Effector CD8-positive, alpha-beta T cell (primary cell): ENCODE measurements around the gene ARPC1B.

ENCODE experiments used
- DNase-seq: peaks from one replicate; lab custom pipeline; 2025; lab: John Stamatoyannopoulos, UW

ARPC1B gene

DNA sequence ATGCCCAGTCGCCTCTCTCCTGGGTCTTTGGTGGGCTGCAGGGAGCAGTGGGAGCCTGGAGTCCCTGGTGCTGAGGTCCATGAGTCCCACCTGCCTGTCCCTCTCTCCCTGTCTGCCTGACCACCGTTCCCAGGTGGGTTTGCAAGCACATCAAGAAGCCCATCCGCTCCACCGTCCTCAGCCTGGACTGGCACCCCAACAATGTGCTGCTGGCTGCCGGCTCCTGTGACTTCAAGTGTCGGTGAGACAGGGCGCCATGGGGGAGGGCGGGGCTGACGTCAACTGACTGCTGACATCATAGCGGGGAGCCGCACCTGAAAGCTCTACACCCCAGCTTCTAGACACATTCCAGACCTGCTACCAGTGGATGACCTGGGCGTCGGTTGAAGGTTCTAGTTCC lies 15.2 kb downstream of the ARPC1B start:
- DNase-seq = no peak

DNA sequence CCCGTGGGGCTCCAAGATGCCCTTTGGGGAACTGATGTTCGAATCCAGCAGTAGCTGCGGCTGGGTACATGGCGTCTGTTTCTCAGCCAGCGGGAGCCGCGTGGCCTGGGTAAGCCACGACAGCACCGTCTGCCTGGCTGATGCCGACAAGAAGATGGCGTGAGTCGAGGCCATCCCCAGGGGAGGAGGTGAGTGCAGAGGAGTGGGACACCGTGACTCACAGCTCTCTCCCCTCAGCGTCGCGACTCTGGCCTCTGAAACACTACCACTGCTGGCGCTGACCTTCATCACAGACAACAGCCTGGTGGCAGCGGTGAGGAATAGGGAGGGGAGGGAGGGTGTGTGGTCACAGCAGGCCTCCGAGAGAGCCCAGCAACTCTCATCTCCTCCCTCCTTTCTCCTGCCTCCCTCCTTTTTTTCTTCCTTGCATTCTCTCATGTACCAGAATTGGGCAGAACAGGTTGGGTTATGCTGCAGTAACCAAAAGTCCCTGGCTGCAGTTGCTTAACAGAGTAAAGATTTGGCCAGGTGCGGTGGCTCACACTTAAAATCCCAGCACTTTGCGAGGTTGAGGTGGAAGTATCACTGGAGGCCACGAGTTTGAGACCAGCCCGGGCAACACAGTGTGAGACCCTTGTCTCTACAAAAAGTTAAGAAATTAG lies 16.5 kb downstream of the ARPC1B start:
- DNase-seq = no peak

DNA sequence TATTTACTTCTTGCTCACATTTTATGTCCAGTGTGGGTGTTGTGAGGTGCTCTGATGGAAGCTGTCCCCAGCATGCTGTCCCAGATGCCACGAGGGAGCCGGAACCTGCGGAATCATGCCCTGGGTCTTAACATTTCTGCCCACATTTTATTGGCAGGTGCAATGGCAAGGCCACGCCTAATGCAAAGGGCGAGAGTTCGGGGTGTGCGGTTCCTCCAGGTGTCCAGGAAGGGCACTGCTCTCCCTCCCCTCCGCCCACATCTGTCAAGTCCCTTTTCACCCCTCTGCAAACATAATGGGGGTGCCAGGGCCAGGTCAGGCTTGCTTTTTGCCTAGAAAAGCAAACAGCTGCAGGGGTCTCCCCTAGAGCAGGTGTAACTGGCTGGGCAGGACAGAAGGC lies 17.5 kb downstream of the ARPC1B start:
- DNase-seq = no peak

DNA sequence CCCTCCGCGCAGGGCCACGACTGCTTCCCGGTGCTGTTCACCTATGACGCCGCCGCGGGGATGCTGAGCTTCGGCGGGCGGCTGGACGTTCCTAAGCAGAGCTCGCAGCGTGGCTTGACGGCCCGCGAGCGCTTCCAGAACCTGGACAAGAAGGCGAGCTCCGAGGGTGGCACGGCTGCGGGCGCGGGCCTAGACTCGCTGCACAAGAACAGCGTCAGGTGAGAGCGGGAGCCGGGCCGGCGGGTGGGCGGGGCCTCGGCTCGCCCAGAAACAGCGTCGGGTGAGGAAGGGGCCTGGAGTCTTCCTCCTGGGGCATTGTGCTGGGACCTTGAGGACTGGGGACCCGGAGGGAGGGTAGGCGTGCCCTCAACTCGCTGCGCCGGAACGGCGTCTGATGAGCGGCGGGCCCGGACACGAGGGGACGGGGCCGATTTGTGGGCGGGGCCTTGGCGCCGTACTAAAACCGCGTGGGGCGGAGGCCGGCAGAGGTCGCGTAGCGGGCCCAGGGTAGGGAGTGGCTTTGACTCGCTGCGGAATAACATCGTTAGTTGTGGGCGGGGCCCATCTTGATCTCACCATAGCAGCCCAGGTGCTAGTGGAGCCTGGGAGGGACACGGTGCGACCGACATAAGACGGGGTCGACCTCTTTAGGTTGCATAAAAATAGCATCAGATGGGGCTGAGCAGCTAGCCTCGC lies 18.3 kb downstream of the ARPC1B start:
- peak; percentile 75 for DNase-seq

DNA sequence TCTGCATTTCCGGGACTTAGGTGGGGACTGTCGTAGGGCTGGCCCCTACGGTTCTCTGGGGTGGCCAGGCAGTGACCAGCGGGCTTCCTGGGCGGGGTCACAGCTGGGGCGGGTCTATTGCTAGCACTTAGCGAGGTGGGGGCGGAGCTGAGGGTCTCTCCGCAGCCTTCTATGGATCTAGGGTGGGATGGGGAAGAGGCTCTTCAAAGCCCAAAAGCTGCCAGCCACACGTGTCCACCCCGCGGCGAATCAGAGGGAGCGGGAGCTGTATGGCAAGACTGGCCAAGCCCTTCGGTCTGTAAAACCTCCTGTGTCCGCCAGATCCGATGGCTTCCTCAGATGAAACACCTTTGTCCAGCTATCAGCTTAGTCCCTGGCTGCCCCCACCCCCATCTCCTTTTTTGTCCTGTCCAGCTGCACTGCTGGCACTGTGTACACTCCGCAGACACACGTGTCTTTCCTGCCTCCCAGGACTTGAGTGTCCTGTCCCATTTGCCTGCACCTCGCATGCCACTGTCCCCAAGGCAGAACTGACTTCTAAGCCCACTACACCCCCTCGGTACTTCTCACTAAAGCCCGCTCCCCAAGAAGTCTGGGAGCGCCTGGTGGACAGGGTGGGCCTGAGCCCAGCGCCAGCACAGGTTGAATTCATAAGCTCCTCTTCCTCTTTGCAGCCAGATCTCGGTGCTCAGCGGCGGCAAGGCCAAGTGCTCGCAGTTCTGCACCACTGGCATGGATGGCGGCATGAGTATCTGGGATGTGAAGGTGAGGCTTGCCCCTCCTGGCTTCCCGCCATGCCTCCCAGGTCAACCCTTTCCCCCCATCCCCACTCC lies 19.0 kb downstream of the ARPC1B start:
- DNase-seq = no peak

DNA sequence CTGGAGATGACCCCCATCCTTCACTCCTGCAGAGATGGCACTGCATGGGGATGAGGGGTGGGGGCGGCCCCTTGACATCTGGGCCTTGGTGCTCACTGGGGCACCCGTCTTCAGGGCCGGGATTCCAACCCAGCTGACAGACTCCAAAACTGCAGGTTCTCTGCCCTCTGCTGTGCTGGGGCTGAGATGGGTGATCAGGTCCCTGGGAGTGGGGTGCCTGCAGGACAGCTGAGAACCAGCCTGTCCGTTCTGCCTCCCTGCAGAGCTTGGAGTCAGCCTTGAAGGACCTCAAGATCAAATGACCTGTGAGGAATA lies 19.6 kb downstream of the ARPC1B start:
- DNase-seq = no peak

DNA sequence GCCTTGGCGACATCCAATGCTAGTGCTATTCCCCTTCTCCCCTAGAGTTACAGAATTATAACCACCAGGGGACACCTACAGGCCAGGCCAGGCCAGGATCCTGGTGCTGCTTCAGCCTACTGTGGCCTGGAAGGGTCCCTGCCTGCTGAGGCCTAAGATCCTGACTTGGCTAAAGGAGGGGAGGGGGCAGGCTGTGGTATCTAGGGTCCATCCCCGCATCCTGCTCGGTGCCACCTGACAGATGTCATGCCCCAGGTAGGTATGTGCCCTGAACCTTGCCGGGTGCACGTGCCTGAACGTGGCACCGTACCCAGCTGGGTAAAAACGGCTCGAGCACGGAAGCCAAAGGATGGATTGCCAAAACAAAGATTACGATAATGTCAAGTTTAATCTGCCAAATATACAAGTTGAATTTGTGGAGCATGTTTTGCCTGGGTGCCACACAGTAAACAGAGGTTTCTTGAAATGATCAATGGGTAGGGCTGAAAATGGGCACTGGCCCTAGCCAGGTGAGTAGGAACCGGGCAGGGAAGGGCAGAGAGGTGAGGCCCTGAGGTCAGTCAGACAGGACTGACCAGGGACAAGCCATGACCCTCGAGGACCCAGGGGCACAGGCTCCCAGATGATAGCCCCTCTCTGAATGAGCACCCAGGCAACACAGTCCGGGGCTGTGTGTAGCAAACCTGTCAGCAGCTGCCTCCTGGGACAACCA lies 21.2 kb downstream of the ARPC1B start:
- no peak for DNase-seq

DNA sequence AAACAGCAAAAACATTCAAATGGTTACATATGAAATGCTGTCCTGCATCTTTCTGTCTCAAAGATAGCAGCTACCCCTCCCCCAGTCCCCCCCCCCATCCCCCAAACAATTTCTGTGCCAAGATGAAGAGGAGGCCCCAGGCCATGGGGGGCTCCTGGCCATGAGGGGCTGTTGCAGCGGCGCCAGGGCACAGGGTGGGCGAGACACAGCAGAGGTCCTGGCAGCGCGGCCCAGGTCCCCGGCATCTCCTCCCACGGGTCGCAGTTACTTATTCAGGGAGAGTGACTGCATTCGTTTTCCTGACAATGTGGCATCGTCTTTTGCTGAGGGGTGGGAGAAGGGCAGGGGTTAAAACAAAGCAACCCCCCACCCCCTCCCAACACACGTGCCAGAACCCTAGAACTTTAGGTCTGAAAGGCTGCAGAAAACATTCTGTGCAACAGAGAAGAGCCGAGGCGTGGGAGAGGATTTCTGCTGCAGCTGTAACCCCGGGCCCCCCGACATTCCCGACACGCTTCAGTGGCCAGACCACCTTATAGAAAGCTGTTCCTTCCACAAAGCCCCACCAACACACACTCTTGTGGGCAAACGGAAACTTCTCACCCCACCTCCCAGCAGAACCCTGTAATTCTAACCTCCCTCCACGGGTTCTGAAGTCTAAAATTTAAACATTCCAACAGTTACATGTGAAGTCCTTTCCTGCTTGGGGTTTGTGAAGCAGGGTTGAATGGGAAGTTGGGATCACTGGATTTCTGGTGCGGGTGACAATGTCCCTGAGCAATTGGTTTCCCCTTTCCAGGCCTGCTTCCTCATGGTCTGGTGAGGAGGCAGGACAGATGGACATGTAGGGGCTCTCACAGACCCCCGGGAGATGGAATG lies 22.1 kb downstream of the ARPC1B start:
- no peak for DNase-seq

DNA sequence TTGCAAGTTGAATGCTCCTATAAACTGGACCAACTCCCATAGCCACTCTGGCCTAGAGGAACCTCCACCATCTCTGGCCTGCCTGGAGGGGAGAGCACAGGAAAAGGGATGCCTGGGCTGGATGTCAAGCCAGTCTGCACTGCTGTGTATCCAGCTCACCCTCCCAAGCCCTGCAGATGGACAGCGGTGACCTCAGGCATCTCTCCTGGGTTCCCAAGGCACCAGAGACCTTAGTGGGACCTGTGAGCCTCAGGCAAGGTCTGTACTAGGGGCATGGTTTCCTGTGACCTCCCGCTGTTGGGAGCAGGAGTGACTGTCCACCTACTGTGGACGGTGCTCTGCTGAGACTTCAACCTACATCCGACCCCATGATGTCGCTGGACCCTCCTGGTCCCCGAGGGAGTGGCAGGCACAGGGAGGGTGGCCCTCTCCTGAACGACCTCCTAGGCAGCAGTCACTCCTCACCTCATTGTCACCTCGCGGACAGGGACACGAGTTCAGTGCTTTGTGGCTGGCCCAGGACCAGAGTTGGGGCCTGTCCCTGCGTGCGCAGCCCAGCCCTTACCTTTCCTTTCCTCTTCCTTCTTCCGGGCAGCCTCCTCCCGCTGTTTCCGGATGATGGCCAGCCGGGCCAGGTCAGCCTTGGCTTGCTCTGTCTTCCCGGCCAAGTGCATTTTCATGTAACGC lies 22.9 kb downstream of the ARPC1B start:
- DNase-seq = no peak

DNA sequence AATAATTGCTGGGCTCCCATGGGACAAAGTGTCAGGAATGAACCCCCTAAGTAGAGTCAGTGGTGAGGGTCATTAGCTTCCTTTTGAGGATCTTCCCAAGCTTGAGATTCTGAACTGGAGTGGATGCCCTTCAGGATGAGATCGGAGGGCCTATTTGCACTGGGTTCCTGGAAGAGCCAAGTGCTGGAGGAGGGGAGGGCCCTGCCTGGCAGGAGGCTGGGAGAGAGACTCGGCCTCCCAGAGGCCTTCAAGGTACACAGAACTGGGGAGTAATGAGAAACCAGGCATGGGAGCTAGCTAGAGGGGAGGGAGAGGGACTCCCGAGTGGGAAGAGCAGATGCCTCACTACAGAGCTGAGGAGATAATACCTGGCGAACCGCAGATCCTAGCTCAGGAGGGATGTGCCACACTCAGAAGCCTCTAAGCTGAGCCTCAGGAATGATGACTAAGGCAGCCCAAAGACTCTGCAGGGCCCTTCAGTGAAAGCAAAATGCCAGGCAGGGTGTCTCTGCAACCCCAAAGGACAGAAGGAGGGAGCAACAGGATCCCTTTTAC lies 24.4 kb downstream of the ARPC1B start:
- DNase-seq = no peak

DNA sequence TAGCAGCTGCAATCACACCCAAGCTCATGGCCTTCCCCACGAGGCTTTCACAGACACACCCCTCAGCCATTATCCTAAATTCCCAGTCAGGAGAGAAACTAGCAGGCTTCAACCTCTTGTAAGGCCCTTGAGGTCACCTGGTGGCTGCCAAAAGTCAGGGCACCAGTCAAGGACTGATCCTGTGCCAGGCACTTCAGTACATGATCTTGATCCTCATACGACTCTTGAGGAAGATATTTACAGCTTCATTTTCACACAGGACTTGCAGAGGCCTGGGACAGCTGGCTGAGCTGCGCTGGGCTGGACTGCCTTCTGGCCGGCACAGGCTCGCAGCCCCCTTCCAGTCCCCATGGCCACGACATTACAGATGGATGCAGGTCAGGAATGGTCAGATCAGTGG lies 25.1 kb downstream of the ARPC1B start:
- no peak for DNase-seq

DNA sequence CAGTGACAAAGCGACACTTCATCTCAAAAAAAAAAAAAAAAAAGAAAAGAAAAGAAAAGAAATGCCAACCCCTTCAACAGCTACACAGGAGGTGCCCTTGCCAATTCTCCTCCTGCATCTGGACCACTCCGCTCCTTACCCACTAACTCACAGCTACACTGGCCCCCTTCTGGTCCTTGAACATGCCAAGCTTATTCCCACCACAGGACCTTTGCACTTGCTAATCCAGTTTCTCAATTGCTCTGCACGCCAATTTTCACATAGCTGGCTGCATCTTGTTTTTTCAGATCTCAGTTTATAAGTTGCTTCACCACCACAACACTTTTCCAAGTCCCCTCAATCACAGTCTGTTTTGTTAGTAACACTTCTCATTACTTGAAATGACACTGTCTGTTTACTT lies 28.3 kb downstream of the ARPC1B start:
- no peak for DNase-seq

DNA sequence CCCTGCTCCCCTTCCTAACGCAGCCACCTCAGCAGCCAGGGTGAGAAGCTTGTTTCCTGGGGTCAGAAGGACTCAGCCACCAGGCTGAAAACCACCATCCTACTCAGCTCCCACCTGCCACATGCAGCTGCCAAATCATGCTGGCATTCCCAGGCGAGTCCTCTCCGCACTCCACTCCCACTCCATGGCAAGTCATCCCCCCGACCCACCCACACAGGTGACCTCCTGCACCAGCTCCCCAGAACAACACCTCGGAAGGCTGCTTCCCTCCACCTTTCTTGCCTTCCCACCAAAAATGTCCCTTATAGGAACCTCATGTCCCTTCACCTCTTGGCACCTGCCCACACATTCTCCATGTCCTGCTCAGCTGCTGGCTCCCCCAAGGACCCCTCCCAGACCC lies 29.2 kb downstream of the ARPC1B start:
- DNase-seq = no peak

DNA sequence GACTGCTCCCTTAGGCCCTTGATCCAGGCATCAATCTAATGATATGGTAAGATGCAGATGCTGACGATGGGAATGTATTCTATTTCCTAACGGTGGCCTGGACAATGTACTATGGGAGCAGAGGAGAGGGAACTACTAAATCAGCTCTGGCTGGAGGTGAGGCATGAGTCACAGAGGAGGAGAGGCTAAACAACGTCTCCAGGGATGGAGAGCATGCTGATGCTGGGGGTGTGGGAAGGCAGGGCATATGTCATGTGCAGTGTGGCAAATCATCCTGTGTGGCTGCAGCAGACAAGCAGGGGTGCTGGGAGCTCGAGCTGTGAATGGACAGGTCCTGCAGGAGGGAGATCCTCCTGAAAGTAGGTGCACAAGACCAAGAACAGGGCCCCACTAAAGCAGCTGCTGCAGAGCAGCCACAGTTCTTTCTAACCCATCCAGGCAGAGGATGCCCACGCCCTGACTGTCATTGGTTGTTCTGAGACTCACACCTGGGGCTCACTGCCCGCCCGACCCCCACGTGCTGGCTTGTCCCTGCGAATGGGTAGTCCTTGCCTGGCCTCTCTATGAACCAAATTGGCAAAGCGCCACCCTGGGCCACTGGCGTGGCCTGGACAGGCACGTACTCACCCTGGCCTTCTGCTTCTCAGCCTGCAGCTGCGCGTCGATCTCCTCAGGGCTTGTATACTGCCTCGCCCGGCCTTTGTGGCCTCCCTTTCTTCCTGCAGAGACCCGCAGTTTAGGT lies 29.9 kb downstream of the ARPC1B start:
- DNase-seq = no peak

DNA sequence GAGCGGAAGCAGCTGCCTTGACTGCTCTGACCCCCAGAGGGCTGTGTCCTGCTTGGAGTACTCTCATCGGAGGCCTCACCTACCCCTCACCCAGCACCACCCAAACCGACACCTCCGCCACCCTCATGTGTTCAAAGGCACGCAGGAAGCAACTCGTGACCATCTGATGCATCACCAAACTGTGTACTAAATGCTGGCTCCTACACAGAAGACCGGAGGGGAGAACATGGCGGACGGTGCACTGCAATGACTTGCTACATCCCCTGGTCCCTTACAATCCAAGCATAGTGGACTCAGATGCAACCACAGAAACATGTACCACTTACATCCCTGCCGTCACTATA lies 30.4 kb downstream of the ARPC1B start:
- no peak for DNase-seq

DNA sequence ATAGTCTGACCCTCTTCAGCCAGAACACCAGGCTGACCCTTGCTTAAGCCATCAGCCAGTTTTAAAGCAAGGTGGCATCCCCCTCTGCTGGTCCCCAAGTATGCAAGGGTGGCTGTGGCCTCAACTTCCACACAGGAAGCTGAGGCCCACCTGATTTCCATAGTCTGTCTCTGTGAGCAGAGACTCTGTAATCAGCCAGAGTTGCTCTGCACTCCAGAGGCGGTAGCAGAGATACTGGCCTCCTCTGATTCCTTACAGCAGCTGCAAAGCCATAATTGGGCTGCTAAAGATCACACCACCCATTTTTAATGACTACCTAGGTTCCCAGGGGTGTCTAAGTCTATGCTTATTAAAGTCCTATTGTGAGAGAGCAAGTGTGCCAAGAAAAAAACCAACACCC lies 32.0 kb downstream of the ARPC1B start:
- no peak for DNase-seq

DNA sequence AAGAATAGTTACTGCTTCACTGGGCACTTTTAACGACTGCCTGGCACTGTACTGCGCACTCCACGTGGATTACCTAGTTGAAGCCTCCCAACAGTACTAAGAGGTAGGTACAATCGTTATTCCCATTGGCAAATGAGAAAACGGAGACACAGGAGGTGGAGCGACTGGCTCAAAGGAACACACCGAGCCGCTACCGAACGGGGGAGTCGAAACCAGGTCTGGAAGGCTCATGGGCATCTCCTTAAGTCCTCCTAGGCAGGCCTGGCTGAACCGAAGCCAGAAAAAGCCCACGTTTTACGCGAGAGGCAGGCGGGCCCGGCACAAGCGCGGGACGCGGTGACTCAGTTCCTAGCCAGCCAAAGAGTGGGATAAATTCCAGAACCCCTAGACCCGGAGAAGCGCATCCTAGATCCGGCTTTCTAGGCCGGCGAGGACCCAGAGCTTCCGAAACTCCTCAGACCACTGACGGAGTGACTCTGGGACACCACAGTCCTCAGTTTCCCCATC lies 33.4 kb downstream of the ARPC1B start:
- peak; percentile 27 for DNase-seq

DNA sequence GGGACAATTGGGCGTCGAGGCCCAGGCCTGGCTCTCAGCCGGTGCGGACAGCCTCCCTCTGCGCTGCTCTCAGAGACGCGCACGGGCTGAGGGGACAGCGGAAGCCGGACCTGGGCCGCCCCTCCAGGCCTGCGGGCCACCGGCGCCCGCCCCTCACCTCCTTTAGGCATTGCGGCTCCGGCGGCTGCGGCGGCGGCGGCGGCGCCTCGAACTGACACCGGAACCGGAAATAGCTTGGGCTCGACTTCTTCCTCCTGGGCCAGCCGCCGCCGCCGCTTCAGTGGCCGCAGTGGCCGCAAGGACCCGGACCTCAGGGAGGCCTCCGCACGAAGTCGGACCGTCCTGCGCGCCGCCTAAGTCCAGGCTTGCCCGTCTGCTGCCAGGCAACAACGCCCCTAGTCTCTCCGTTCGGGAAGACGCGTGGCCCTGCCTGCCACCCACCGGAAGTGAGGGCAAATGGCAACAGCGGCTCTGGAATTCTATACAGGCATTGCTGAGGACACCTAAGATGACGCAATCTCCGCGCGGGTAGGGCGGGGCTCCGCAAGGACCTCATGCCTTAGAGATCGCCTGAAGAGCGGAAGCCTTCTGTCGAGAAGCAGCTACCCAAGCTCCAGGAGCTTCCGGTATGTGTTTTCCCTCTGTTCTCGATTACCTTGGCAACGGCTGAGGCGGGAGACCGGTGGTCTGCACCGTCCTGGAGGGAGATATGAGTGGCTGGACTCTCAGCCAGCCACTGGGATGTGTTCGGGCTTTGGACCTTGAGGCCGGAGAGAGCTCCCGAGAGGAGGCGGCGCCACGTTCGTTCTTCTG lies 34.1 kb downstream of the ARPC1B start, which contains the start of the genes BUD31 and PDAP1:
Gene BUD31, plus strand, starts transcription at position 591 of the 813 bp plus-strand sequence. CDS start 2,124 bp downstream, outside the sequence.
Gene PDAP1, minus strand, starts transcription at position 219 of the 813 bp plus-strand sequence. Its CDS starts 49 bp downstream, at position 170.
- DNase-seq = peak; percentile 92

DNA sequence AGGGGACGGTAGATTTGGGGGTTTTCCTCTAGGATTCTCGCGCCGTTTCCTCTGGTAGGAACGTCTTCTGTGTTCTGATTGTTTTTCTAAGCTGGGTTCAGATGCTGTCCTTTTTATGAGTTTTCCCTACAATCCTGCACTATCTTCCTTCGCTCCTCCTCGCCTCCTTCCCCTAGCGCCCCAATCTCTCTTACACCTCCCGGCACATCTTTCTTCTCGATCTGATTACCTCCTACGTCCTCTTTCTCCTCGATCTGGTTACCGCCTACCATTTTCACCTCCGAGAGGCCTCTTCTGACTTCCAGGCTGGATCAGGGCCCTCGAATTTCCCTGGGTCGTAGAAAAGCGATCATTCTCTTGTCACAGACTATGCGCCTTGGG lies 34.7 kb downstream of the ARPC1B start:
- no peak for DNase-seq
